Measurements from ENCODE around the gene ABCA13.

Gene ABCA13

GRCh38 chr7:48305661-48306060, 134.4 kb downstream of the ABCA13 start:
- DNase-seq: no peak

GRCh38 chr7:48307041-48307714, 135.9 kb downstream of the ABCA13 start:
- no peak for DNase-seq

- no peak for DNase-seq
Observed at GRCh38 chr7:48309720-48310119, 138.5 kb downstream of the ABCA13 start.

- DNase-seq: no peak
Observed at GRCh38 chr7:48311464-48312100, 140.3 kb downstream of the ABCA13 start.

- DNase-seq: no peak
Observed at GRCh38 chr7:48312151-48312550, 140.9 kb downstream of the ABCA13 start.

GRCh38 chr7:48316768-48317167, 145.5 kb downstream of the ABCA13 start:
- DNase-seq: no peak

- no peak for DNase-seq
Observed at GRCh38 chr7:48317360-48317759, 146.1 kb downstream of the ABCA13 start.

- DNase-seq: no peak
Observed at GRCh38 chr7:48321319-48322010, 150.2 kb downstream of the ABCA13 start.

- DNase-seq: no peak
Observed at GRCh38 chr7:48337012-48337621, 165.9 kb downstream of the ABCA13 start.

GRCh38 chr7:48337781-48338180, 166.5 kb downstream of the ABCA13 start:
- no peak for DNase-seq

- no peak for DNase-seq
Observed at GRCh38 chr7:48347230-48347825, 176.1 kb downstream of the ABCA13 start.

- no peak for DNase-seq
Observed at GRCh38 chr7:48350515-48350914, 179.3 kb downstream of the ABCA13 start.

GRCh38 chr7:48351900-48352299, 180.6 kb downstream of the ABCA13 start:
- no peak for DNase-seq

- no peak for DNase-seq
Observed at GRCh38 chr7:48355346-48355745, 184.1 kb downstream of the ABCA13 start.

GRCh38 chr7:48360574-48360973, 189.3 kb downstream of the ABCA13 start:
- DNase-seq: no peak

GRCh38 chr7:48363174-48363573, 191.9 kb downstream of the ABCA13 start:
- DNase-seq: no peak

GRCh38 chr7:48365010-48365409, 193.8 kb downstream of the ABCA13 start:
- no peak for DNase-seq

- DNase-seq: no peak
Observed at GRCh38 chr7:48366096-48366495, 194.8 kb downstream of the ABCA13 start.

- DNase-seq: no peak
Observed at GRCh38 chr7:48376263-48376662, 205.0 kb downstream of the ABCA13 start.

GRCh38 chr7:48380921-48381320, 209.7 kb downstream of the ABCA13 start:
- no peak for DNase-seq

- no peak for DNase-seq
Observed at GRCh38 chr7:48381571-48381970, 210.3 kb downstream of the ABCA13 start.

- no peak for DNase-seq
Observed at GRCh38 chr7:48384180-48384752, 213.0 kb downstream of the ABCA13 start.

- DNase-seq: no peak
Observed at GRCh38 chr7:48387932-48388331, 216.7 kb downstream of the ABCA13 start.

Data from stimulated activated naive CD4-positive, alpha-beta T cell (primary cell).